Measurements from ENCODE around the gene DHX8. TPM values are rescaled to one million over a fixed set of nuclear protein-coding genes. Genes with fewer than 3 reads are reported as not detected.

The DHX8 gene
- total and polyA plus RNA-seq, 2 experiments from 2014 or later: 16.4 to 30.7 TPM

DNA sequence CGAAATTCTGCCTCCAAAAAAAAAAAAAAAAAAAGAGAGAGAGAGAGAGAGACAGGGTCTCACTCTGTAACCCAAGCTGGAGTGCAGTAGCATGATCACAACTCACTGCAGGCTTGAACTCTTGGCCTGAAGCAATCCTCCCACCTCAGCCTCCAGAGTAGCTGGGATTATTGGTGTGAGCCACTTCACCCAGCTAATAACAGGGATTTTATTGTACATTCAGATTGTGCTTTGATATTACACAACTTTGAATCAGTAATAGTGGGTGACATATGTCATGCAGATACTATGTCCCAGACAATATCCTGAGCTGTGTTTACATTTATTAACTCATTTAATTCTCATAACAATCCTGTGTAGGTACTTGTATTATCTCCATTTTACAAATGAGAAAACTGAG, 19.7 kb upstream of the DHX8 start:
- Histone ChIP-seq H3K36me3 (no peaks in the 10 kb centered on the region), H3K9me3 (ENCODE audit: low read depth) (no peaks in the 10 kb centered on the region), H3K4me1 (ENCODE audit: low read depth) (no peaks in the 10 kb centered on the region), H3K27me3 (no peaks in the 10 kb centered on the region), H3K27ac (no peak overlapping the region), H3K4me3 (no peak overlapping the region)
- no peak for DNase-seq (ENCODE audit: low read depth in 1 of 2, low spot score in 1 of 2)
- TF ChIP-seq CTCF (IDR thresholded peaks at IDR 0.05; ENCODE audit: low read depth, low read length): no peak

- Histone ChIP-seq H3K4me3 (no peak overlapping the region), H3K27ac (no peak overlapping the region)
- DNase-seq (ENCODE audit: low read depth in 1 of 2, low spot score in 1 of 2): no peak
Measured at GRCh38 chr17:43465049-43465448, 18.7 kb upstream of the DHX8 start.

GRCh38 chr17:43467981-43468581, 15.7 kb upstream of the DHX8 start:
- H3K36me3 ChIP-seq: no peaks in the 10 kb centered on the region
- H3K27ac ChIP-seq: no peak overlapping the region
- no peak for TF ChIP-seq CTCF (IDR thresholded peaks at IDR 0.05; ENCODE audit: low read depth, low read length)
- no peaks in the 10 kb centered on the region for H3K27me3 ChIP-seq
- H3K4me3 ChIP-seq: no peak overlapping the region
- DNase-seq (ENCODE audit: low read depth in 1 of 2, low spot score in 1 of 2): peak in 1 of 2 donors; percentile 58
- no peaks in the 10 kb centered on the region for H3K4me1 ChIP-seq (ENCODE audit: low read depth)
- no peaks in the 10 kb centered on the region for H3K9me3 ChIP-seq (ENCODE audit: low read depth)

More at GRCh38 chr17:43465049-43465448, 18.7 kb upstream of the DHX8 start:
- H3K9me3 ChIP-seq (ENCODE audit: low read depth): no peaks in the 10 kb centered on the region
- H3K27me3 ChIP-seq: no peaks in the 10 kb centered on the region
- H3K36me3 ChIP-seq: no peaks in the 10 kb centered on the region
- TF ChIP-seq CTCF (IDR thresholded peaks at IDR 0.05; ENCODE audit: low read depth, low read length): no peak
- no peaks in the 10 kb centered on the region for H3K4me1 ChIP-seq (ENCODE audit: low read depth)

DNA sequence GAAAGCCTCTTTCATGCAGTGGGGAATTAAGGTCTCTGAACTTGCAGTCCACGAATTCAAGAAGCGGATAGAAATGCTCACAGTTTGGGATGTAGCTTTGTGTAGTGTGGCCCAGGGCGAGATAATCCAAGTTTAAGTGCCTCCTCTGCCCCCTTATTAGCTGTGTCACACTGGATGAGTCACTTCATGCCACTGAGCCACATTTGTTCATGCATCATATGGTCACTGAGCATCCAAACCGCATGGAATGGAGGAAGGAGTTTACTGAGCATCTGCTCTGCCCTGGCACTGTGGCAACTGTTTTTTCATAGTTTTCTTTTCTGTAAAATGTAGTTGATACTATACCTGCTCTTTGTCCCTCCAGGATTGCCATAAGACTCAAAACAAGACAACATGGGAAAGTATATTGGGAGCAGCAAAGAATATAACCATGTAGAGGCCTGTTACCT, 15.1 kb upstream of the DHX8 start:
- Histone ChIP-seq H3K9me3 (ENCODE audit: low read depth) (no peaks in the 10 kb centered on the region), H3K36me3 (no peaks in the 10 kb centered on the region), H3K4me3 (no peak overlapping the region), H3K4me1 (ENCODE audit: low read depth) (no peaks in the 10 kb centered on the region), H3K27ac (no peak overlapping the region), H3K27me3 (no peaks in the 10 kb centered on the region)
- DNase-seq (ENCODE audit: low read depth in 1 of 2, low spot score in 1 of 2): no peak
- no peak for TF ChIP-seq CTCF (IDR thresholded peaks at IDR 0.05; ENCODE audit: low read depth, low read length)

DNA sequence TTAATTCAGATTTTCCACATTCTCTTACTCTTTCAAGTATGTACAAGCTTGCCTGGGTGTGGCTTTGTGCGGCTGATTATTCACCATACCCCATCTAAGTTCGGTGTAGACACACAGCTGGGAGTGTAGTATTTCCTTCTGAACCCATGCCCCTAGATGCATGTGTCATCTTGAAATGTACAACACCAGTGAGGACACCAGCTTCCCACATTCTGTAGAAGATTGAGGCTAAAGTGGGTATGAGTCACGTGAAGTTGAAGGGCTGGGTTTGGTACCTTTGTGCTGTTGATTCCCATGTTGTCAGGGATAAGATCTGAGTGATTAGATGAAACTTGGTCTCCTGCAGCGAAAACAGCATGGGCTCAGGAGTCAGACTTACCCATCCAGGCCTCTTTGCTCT, 14.6 kb upstream of the DHX8 start:
- Histone ChIP-seq H3K9me3 (ENCODE audit: low read depth) (no peaks in the 10 kb centered on the region), H3K4me3 (no peak overlapping the region), H3K27ac (no peak overlapping the region), H3K4me1 (ENCODE audit: low read depth) (no peaks in the 10 kb centered on the region), H3K27me3 (no peaks in the 10 kb centered on the region), H3K36me3 (no peaks in the 10 kb centered on the region)
- DNase-seq (ENCODE audit: low read depth in 1 of 2, low spot score in 1 of 2): peak in 1 of 2 donors; percentile 41
- TF ChIP-seq CTCF (IDR thresholded peaks at IDR 0.05; ENCODE audit: low read depth, low read length): no peak
